K562 (cell line): ENCODE data around the gene PDZD2. TPM values are rescaled to one million over a fixed set of nuclear protein-coding genes. Genes with fewer than 3 reads are reported as not detected.

Source experiments
- ATAC-seq: fragments of 200-7000 bp; cut with Tn5 transposase; 3 replicates; pipeline ENCODE4 v1.9.1; 2020; ENCODE audit warnings: moderate library complexity
- BruUV-seq: library from RNA; stranded (reverse); fragments of 400-500 nt; replicated peaks from 2 replicates; lab custom pipeline; 2021; lab: Mats Ljungman, UMichigan
- CTCF ChIA-PET: fragments of 300-600 bp; formaldehyde crosslinking; extraction: SDS; loops from one replicate; lab custom pipeline; 2021; ENCODE audit warnings: low intra/inter-chr PET ratio; lab: Yijun Ruan, JAX
- POLR2A ChIA-PET: fragments of 300-600, 350-650 bp; sonication (Branson Sonifier 250); formaldehyde crosslinking; extraction: SDS; loops from one replicate; lab custom pipeline; 2021; ENCODE audit warnings: antibody characterized with exemption, inconsistent platforms; lab: Yijun Ruan, JAX
- DNase-seq, 4 experiments: peaks; one replicate each; pipeline versions ENCODE4 v3.0.0 to v3.0.0-alpha.2; 2011 to 2018; ENCODE audit warnings: low spot score in 3 of 4, mixed read lengths in 3 of 4; ENCODE audit errors: extremely low read depth in 1 of 4
- FAIRE-seq: peaks from 2 replicates; lab custom pipeline; 2011; peaks lifted over from hg19 to GRCh38; lab: Jason Lieb, UNC
- H2AFZ ChIP-seq: 2 replicates; pipeline ENCODE4 v1.6.0; 2011; ENCODE audit warnings: low read depth, low read length, control low read depth, inconsistent platforms
- H3K27ac ChIP-seq: fragments of 200-600 bp; 3 replicates; pipeline ENCODE4 v1.8.0; 2011; ENCODE audit warnings: low read depth, mild to moderate bottlenecking, control low read depth, inconsistent platforms, low read length, moderate library complexity, mixed read lengths; ENCODE audit errors: extremely low read depth
- H3K27me3 ChIP-seq, 2 experiments: fragments of 300-600 bp in 1 of 2; 2 replicates in 1 of 2; 3 replicates in 1 of 2; pipeline versions ENCODE4 v1.6.0 to v1.8.0; 2011; ENCODE audit warnings: inconsistent platforms in 2 of 2, low read length in 2 of 2, mild to moderate bottlenecking in 1 of 2, mixed read lengths in 1 of 2, moderate library complexity in 1 of 2; ENCODE audit not compliant: control insufficient read depth in 2 of 2, insufficient read depth in 2 of 2
- H3K36me3 ChIP-seq: fragments of 300-600 bp; 3 replicates; pipeline ENCODE4 v1.8.0; 2011; ENCODE audit warnings: mild to moderate bottlenecking, low read length, inconsistent platforms; ENCODE audit not compliant: control insufficient read depth, insufficient read depth
- H3K4me1 ChIP-seq, 2 experiments: fragments of 200-600 bp in 1 of 2; replicated peaks in 1 of 2; 2 replicates in 1 of 2; 3 replicates in 1 of 2; pipeline versions ENCODE4 v1.5.1 to v1.8.0; 2011; ENCODE audit warnings: inconsistent platforms in 2 of 2, low read length in 2 of 2, mild to moderate bottlenecking in 1 of 2, mixed read lengths in 1 of 2, moderate library complexity in 1 of 2; ENCODE audit not compliant: control insufficient read depth in 2 of 2, insufficient read depth in 2 of 2
- H3K4me2 ChIP-seq: 2 replicates; pipeline ENCODE4 v1.6.1; 2011; ENCODE audit warnings: low read length, control low read depth, inconsistent platforms, mixed read lengths; ENCODE audit not compliant: insufficient read depth
- H3K4me3 ChIP-seq: fragments of 200-600 bp; sonication (generic), shearing (Covaris generic); 2 replicates; pipeline ENCODE4 v1.5.1; 2016; ENCODE audit warnings: control low read depth, inconsistent platforms
- H3K79me2 ChIP-seq: fragments of 200-600 bp; 3 replicates; pipeline ENCODE4 v1.8.0; 2011; ENCODE audit warnings: low read length, inconsistent platforms; ENCODE audit not compliant: control insufficient read depth, insufficient read depth
- H3K9ac ChIP-seq, 2 experiments: 2 replicates each; pipeline versions ENCODE4 v1.6.0 to v1.6.1; 2011; ENCODE audit warnings: low read depth in 2 of 2, low read length in 2 of 2, control low read depth in 1 of 2, inconsistent platforms in 1 of 2, mild to moderate bottlenecking in 1 of 2, mixed read lengths in 1 of 2; ENCODE audit not compliant: insufficient read depth in 1 of 2
- H3K9me1 ChIP-seq: one replicate; pipeline ENCODE4 v1.6.0; 2011; ENCODE audit warnings: inconsistent platforms, mild to moderate bottlenecking, low read length, moderate library complexity; ENCODE audit not compliant: control insufficient read depth, insufficient read depth
- H3K9me3 ChIP-seq: replicated peaks from 2 replicates; pipeline ENCODE4 v1.5.1; 2011; ENCODE audit warnings: low read depth, low read length, inconsistent platforms; ENCODE audit not compliant: control insufficient read depth, insufficient read depth
- H4K20me1 ChIP-seq: replicated peaks from 2 replicates; pipeline ENCODE4 v1.6.1; 2011; ENCODE audit warnings: low read length, inconsistent platforms, mixed read lengths; ENCODE audit not compliant: control insufficient read depth, insufficient read depth
- CBX5 ChIP-seq: IDR thresholded peaks from 2 replicates; pipeline ENCODE4 v1.6.1; 2014; ENCODE audit warnings: low read depth, borderline replicate concordance
- HNRNPH1 ChIP-seq: fragments of 200-400 bp; formaldehyde crosslinking; optimal IDR thresholded peaks from 2 replicates; pipeline ENCODE3; 2017; ENCODE audit warnings: low read depth, mild to moderate bottlenecking, low read length, moderate library complexity
- KLF10 ChIP-seq: fragments of 250-450 bp; sonication (Bioruptor Pico); IDR thresholded peaks from 2 replicates; pipeline ENCODE4 v1.6.1; 2021; ENCODE audit warnings: matching md5 sums
- MAFK ChIP-seq: IDR thresholded peaks from 2 replicates; pipeline ENCODE4 v1.6.1; 2011; ENCODE audit warnings: low read length, improper control_type of control experiment
- PHTF2 ChIP-seq: fragments of 250-450 bp; sonication (Bioruptor Pico); IDR thresholded peaks from 2 replicates; pipeline ENCODE4 v1.5.0; 2021; ENCODE audit warnings: mild to moderate bottlenecking
- TAF15 ChIP-seq: fragments of 200-400 bp; formaldehyde crosslinking; IDR thresholded peaks from 2 replicates; pipeline ENCODE4 v1.6.1; 2017; ENCODE audit warnings: mild to moderate bottlenecking, low read depth, low read length, moderate library complexity
- TRIM28 ChIP-seq: fragments of 450-650 bp; IDR thresholded peaks from 2 replicates; pipeline ENCODE4 v1.6.1; 2017
- ZNF398 ChIP-seq: fragments of 250-450 bp; sonication (Bioruptor Pico); IDR thresholded peaks from 2 replicates; pipeline ENCODE4 v1.8.0; 2021; ENCODE audit warnings: moderate library complexity, mild to moderate bottlenecking, inconsistent platforms
- ZNF407 ChIP-seq: fragments of 450-650 bp; IDR thresholded peaks from 2 replicates; pipeline ENCODE4 v1.6.1; 2016; ENCODE audit warnings: low read depth
- ZNF699 ChIP-seq: fragments of 250-450 bp; sonication (Bioruptor Pico); IDR thresholded peaks from 2 replicates; pipeline ENCODE4 v1.8.0; 2021; ENCODE audit warnings: mild to moderate bottlenecking, moderate library complexity; ENCODE audit not compliant: insufficient replicate concordance
- WGBS: fragments of 100-300 bp; shearing (Covaris generic); methylation state at CpG from one replicate; pipeline ENCODE4 v1.1.6; 2016; ENCODE audit warnings: low coverage, mixed read lengths; ENCODE audit not compliant: insufficient coverage; ENCODE audit errors: missing lambda C conversion rate; 5-methylcytosine and 5-hydroxymethylcytosine counted together
- in situ Hi-C: fragments of 300-500 bp; cut with MboI; formaldehyde crosslinking; loops from 4 replicates; pipeline ENCODE4 v1.15.0; 2018; ENCODE audit warnings: inconsistent platforms, mixed read lengths
- intact Hi-C: fragments of 100-400 bp; cut with micrococcal nuclease; formaldehyde crosslinking; loops from 2 replicates; pipeline ENCODE4 v1.14.2; 2022
- polyA plus RNA-seq, 8 experiments: library from polyadenylated mRNA; depleted of rRNA in 4 of 8; stranded (reverse) in 5 of 8; unstranded in 3 of 8; fragments of >200 nt; fragmentation: Nextera tagmentation in 2 of 8; fragmentation: Illumina TruSeq in 1 of 8; extraction: Ambion mirVana in 2 of 8; extraction: Trizol in 1 of 8; gene quantifications; 2 replicates each; pipeline versions ENCODE4 v1.2.1 to v1.2.3, GENCODE V29; 2011 to 2014; ENCODE audit warnings: inconsistent platforms in 1 of 8, missing spikeins in 1 of 8
- total RNA-seq, 7 experiments: library from RNA; depleted of rRNA in 6 of 7; stranded (reverse); fragments of >200 nt in 6 of 7; fragmentation: Illumina TruSeq in 2 of 7; extraction: Trizol in 2 of 7; gene quantifications; 2 replicates each; pipeline versions ENCODE4 v1.2.1 to v1.2.3, GENCODE V29; 2011 to 2021; ENCODE audit warnings: low replicate concordance in 1 of 7

The PDZD2 gene
- total and polyA plus RNA-seq, 9 of the 15 experiments (the other 6 are each of a cell fraction or from before 2014, with no cell fraction given): 0.02 to 0.08 (median 0.04) TPM; not detected in 6

GRCh38 chr5:31708089-31708488 lies 69.2 kb downstream of the PDZD2 start:
- H3K27ac ChIP-seq: no peak overlapping the region
- H3K9me3 ChIP-seq: no peaks in the 10 kb centered on the region
- ChIA-PET CTCF (interaction anchor here (0.7 kb wide), 1 partner anchor 42 kb away, joined by 3 read pairs; no protein-coding TSS in a partner anchor), POLR2A (interaction anchor here (0.6 kb wide), 1 partner anchor 8 kb away, joined by 3 read pairs; no protein-coding TSS in a partner anchor)
- DNase-seq: no peak
- H3K4me2 ChIP-seq: no peak overlapping the region
- no peak for FAIRE-seq
- no peak overlapping the region for H3K4me3 ChIP-seq
- H2AFZ ChIP-seq: no peak overlapping the region
- 1% methylated on average over 5 of the region's 5 CpGs for WGBS
- H4K20me1 ChIP-seq: no peaks in the 10 kb centered on the region
- no peaks in the 10 kb centered on the region for H3K4me1 ChIP-seq
- H3K36me3 ChIP-seq: no peaks in the 10 kb centered on the region
- BruUV-seq: no TSS peak
- in situ Hi-C loops: no loop called here
- H3K9me1 ChIP-seq: no peaks in the 10 kb centered on the region
- H3K79me2 ChIP-seq: no peaks in the 10 kb centered on the region
- peaks cover 14 to 25% of the 10 kb centered on the region in 2 experiments for H3K27me3 ChIP-seq
- intact Hi-C loops: no loop called here
- ATAC-seq: no peak
- no peak overlapping the region for H3K9ac ChIP-seq
- TF ChIP-seq ZNF407 (no peak), MAFK (no peak), TRIM28 (no peak), CBX5 (no peak), ZNF398 (no peak), HNRNPH1 (no peak), ZNF699 (CRISPR knock-in tag) (no peak), KLF10 (CRISPR knock-in tag) (no peak), PHTF2 (CRISPR knock-in tag) (no peak), TAF15 (no peak)
